CD1c-positive myeloid dendritic cell (primary cell): ENCODE data around the gene NUDT1.
A peak's percentile ranks its signal among the peaks of the same experiment; 100 is the strongest.

Source experiments
- DNase-seq: peaks from one replicate; pipeline ENCODE4 v3.0.0-alpha.2; 2016; ENCODE audit errors: extremely low spot score

Gene NUDT1

GRCh38 chr7:2241580-2242540 is at the start of gene NUDT1, which contains the start of gene MRM2:
Gene NUDT1 (plus strand): TSS chr7:2242226. CDS start chr7:2244575, 2,349 bp downstream.
Gene MRM2 (minus strand): TSS chr7:2242205. CDS start chr7:2242169, 36 bp downstream.
- peak; percentile 88 for DNase-seq

DNA sequence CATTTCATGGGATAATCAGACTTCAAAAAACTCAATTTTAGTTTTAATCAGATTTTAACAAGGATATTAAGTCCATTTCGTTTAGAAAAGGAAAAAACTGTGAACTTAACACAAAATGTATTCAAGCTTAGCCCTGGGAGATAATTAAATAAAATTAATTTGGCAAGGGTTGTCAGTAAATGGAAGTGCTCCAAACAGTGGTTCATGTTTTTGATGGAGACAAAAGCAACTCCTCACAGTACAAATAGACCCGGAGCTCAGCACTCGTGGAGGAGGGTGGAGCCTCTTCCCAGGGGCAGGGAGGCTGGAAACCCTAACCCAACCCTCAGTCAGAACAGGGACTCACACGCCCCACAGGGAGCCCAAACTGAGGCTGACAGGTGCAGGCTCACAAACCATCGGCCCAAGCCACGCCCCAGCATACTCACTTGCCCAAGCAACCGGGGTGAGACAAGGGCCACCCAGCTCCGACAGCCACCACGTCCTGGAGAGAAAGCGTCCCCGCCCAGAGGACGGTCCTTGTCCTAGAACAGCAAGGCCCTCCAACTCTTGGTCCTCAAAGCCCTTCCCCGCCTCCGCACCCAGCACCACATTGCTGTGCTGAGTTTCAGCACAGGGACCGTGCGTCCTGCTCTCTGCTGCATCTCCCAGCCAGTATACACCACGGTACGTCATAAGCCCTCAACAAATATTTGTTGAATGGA is 49.0 kb upstream of the NUDT1 start:
- DNase-seq: no peak

DNA sequence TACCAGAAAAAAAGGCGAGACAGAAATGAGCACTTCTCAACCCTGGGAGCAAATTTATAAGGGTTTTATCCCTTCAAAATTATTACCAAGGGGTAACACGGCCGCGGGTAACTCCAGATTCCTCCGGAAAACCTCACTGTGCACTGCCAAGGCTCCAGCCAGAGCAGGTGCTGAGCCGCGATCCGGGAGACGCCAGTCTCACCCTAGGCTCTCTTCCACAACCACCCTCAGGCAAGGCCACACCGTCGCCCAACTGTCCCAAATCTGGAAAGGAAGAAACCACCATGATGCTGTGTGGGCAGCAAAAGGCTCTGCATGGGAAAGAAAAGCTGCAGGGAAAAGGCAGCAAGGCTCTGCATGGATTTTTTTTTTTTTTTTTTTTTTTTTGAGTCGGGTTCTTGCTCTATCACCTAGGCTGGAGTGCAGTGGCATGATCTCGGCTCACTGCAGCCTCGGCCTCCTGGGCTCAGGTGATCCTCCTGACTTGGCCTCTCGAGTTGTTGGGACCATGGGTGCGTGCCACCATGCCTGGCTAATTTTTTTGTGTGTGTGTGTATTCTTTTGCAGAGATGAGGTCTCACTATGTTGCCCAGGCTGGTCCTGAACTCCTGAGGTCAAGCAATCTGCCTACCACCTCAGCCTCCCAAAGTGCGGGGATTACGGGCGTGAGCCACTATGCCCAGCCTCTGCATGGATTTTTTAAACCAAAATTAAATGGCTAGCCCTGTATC is 48.3 kb upstream of the NUDT1 start:
- DNase-seq: no peak

- DNase-seq: no peak
Observed at GRCh38 chr7:2195400-2196246, 46.4 kb upstream of the NUDT1 start.

GRCh38 chr7:2196381-2197378 is 45.3 kb upstream of the NUDT1 start:
- no peak for DNase-seq

GRCh38 chr7:2197436-2198155 is 44.4 kb upstream of the NUDT1 start:
- DNase-seq: no peak

- no peak for DNase-seq
Observed at GRCh38 chr7:2198206-2198605, 43.8 kb upstream of the NUDT1 start.

DNA sequence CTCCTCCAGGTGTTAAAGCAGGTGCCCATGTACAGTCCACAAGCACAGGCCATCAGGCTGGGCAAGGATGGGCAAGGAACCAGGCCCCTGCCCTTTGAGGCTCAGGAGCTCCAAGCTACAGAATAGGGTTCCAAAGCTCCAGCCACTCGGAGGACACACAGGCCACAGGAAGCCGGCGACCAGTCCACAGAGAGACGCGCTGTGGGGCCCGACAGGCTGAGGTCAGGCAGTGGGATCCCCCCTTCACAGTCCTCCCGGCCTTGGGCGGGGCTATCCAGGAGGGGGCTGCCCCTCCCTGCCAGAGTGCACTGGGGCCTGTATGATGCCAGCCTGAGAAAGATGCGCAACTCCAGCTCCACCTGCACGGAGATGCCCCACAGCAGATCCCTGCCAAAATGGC is 43.3 kb upstream of the NUDT1 start:
- DNase-seq: no peak

- no peak for DNase-seq
Observed at GRCh38 chr7:2199528-2199927, 42.5 kb upstream of the NUDT1 start.

DNA sequence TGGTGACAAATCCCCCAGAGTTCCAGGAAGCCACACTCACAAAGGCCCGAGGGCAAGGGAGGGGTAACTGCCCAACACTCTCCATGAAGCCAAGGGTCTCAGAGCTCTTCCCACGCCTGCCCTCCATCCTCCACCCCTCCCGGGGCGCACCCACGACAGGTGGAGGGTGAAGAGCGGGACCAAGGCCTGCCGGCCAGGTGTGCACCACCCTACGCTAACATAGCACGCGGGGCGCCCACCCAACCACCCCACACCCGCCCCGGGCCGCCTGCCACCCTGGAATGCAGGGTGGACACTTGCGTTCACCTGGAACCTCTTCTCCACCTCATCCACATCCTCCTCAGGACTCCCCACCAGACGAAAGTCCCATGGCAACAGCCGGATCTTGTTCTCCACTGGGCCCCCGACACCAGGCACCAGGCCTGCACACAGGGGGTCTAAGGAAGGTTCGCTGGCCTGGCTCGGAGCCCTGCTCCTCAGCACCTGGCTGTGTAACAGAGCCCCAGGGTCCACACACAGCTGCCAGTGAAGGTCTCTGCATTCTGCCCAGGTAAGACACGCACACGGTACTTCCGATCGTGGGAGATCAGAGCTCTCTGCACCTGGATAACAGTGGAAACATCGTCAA is 42.0 kb upstream of the NUDT1 start:
- DNase-seq: no peak

DNA sequence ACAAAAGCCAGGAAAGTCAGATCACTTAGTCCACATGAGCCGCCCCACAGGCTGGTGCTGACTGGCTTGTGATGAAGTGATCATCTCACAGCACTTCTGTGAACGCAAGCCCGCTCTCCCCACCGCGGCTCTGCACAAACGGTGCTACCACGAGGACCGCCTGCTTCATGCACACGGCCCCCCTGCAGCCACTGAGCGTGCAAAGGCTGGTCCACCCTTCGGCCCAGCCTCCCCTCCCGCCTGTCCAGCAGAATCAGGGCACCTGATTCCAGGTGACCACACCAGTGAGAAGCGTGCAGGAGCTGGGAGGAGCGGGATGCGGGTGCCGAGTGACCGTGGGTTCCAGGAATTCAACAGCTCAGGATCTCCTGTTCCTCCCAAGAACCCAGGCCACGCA is 41.4 kb upstream of the NUDT1 start:
- no peak for DNase-seq

- DNase-seq: no peak
Observed at GRCh38 chr7:2201128-2201527, 40.9 kb upstream of the NUDT1 start.

GRCh38 chr7:2201686-2202360 is 40.2 kb upstream of the NUDT1 start:
- no peak for DNase-seq

- DNase-seq: no peak
Observed at GRCh38 chr7:2202361-2202761, 39.7 kb upstream of the NUDT1 start.

GRCh38 chr7:2202901-2203765 is 38.9 kb upstream of the NUDT1 start:
- no peak for DNase-seq

- DNase-seq: peak; percentile 12
Observed at GRCh38 chr7:2203766-2204300, 38.2 kb upstream of the NUDT1 start.

DNA sequence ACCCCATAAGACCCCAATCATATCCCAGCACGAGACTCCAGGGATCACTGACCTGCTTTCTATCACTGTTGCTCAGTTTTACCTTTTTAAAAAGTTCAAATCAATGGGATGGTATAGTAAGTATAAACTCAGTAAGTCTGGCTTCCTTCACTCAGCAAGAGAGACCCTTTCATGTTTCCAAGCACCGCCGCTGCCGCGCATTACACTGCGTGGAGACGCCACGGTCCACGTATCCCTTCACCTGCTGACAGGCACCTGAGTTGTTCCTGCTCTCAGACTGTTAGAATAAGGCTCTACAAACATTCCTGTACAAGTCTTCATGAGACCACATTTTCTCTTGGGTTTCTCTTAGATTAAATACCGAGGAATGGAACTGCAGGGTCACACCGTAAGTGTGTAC is 37.6 kb upstream of the NUDT1 start:
- DNase-seq: no peak
